ENCODE results near the gene CDK5. TPM values are rescaled to one million over a fixed set of nuclear protein-coding genes. Genes with fewer than 3 reads are reported as not detected.

The CDK5 gene
- total RNA-seq, 5 donors from 2014 or later (not counting 1 experiment from before 2014, with no cell fraction given), result 5.3 to 8.4 (median 6.5) TPM

DNA sequence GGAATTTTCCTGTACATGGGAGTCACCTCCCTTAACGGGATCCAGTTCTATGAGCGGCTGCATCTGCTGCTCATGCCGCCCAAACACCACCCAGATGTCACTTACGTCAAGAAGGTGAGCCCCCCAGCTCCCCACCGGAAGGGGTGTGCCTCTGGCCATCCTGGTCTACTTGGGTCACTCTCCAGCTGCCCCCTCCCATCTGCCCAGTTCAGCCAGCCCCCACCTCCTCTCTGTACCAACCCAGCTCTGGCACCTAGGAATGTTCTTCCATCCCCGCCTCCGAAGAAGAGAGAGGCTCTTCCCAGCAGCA is 17.9 kb upstream of the CDK5 start:
- 95% methylated on average over 7 of the region's 7 CpGs for WGBS (ENCODE audit: insufficient coverage)
- H3K36me3 Mint-ChIP-seq, result peaks cover 19% of the 10 kb centered on the region
- Histone ChIP-seq H3K9me3 (no peaks in the 10 kb centered on the region), H3K4me1 (ENCODE audit: control insufficient read depth in 1 of 2, extremely low read depth in 1 of 2, insufficient read depth in 2 of 2, low read length in 2 of 2) (peaks cover 7 to 22% of the 10 kb centered on the region in 2 experiments), H3K36me3 (ENCODE audit: control insufficient read depth in 2 of 2, extremely low read depth in 1 of 2, insufficient read depth in 1 of 2, low read length in 1 of 2) (peaks cover 26 to 45% of the 10 kb centered on the region in 2 donors), H3K27me3 (replicated peaks in 1 of 2; ENCODE audit: control insufficient read depth in 2 of 2, extremely low read depth in 1 of 2, insufficient read depth in 2 of 2, low read length in 1 of 2) (no peaks in the 10 kb centered on the region), H3K4me3 (ENCODE audit: control insufficient read depth in 1 of 2, extremely low read depth in 1 of 2, low read length in 1 of 2) (no peak overlapping the region), H3K27ac (ENCODE audit: low read length) (no peak overlapping the region)
- H3K4me3 Mint-ChIP-seq, result no peak overlapping the region
- DNase-seq, result no peak
- POLR2A ChIA-PET, result no interaction called here
- H3K9me3 Mint-ChIP-seq, result no peaks in the 10 kb centered on the region
- no peak overlapping the region for H3K27ac Mint-ChIP-seq
- CTCF ChIA-PET, result no interaction called here
- ATAC-seq (replicated peaks in 1 of 4), result no peak
- H3K4me1 Mint-ChIP-seq, result peaks cover 11 to 18% (median 14%) of the 10 kb centered on the region in 3 donors
- no peaks in the 10 kb centered on the region for H3K27me3 Mint-ChIP-seq

DNA sequence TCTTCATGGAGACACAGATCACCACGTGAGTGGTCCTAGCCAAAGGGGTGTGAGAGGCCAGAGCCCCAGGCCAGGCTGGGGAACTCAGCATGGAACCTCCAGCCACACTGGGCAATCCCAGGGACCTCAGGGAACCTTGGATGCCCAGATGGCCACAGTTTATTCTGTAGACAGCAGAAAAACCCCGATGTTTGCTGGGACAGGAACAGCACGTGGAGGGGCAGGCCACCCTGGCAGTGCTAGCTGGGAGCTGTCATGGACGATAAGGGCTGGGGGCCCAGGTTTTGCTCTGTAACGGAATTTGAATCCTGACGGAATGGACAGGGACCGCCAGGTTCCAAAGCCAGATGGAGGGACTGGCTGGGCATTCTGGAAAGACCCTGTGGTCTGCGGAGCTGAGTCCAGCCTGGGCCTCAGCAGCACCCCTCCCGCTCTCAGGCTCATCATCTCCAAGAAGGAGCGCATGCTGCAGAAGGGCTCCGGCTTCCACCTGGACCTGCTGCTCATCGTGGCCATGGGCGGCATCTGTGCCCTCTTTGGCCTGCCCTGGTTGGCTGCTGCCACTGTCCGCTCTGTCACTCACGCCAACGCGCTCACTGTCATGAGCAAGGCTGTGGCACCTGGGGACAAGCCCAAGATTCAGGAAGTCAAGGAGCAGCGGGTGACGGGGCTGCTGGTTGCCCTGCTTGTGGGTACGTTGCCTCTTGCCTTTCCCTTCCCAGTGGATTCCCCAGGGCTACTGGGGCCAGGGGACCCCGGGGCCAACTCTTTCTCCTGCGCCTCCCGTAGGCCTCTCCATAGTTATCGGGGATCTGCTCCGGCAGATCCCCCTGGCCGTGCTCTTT is 17.3 kb upstream of the CDK5 start:
- H3K4me3 Mint-ChIP-seq, result no peak overlapping the region
- H3K9me3 ChIP-seq, result no peaks in the 10 kb centered on the region
- H3K9me3 Mint-ChIP-seq, result no peaks in the 10 kb centered on the region
- H3K4me1 Mint-ChIP-seq, result peaks cover 9 to 18% (median 14%) of the 10 kb centered on the region in 3 donors
- H3K4me1 ChIP-seq (ENCODE audit: control insufficient read depth in 1 of 2, extremely low read depth in 1 of 2, insufficient read depth in 2 of 2, low read length in 2 of 2), result peaks cover 7 to 20% of the 10 kb centered on the region in 2 experiments
- WGBS (ENCODE audit: insufficient coverage), result 94% methylated on average over 26 of the region's 26 CpGs
- H3K36me3 Mint-ChIP-seq, result peaks cover 22% of the 10 kb centered on the region
- ChIA-PET CTCF (no interaction called here), POLR2A (no interaction called here)
- H3K27me3 ChIP-seq (replicated peaks in 1 of 2; ENCODE audit: control insufficient read depth in 2 of 2, extremely low read depth in 1 of 2, insufficient read depth in 2 of 2, low read length in 1 of 2), result no peaks in the 10 kb centered on the region
- no peaks in the 10 kb centered on the region for H3K27me3 Mint-ChIP-seq
- DNase-seq (no peak), ATAC-seq (replicated peaks in 1 of 4) (no peak)
- no peak overlapping the region for H3K4me3 ChIP-seq (ENCODE audit: control insufficient read depth in 1 of 2, extremely low read depth in 1 of 2, low read length in 1 of 2)
- peaks cover 30 to 51% of the 10 kb centered on the region in 2 donors for H3K36me3 ChIP-seq (ENCODE audit: control insufficient read depth in 2 of 2, extremely low read depth in 1 of 2, insufficient read depth in 1 of 2, low read length in 1 of 2)
- no peak overlapping the region for H3K27ac Mint-ChIP-seq
- H3K27ac ChIP-seq (ENCODE audit: low read length), result no peak overlapping the region

DNA sequence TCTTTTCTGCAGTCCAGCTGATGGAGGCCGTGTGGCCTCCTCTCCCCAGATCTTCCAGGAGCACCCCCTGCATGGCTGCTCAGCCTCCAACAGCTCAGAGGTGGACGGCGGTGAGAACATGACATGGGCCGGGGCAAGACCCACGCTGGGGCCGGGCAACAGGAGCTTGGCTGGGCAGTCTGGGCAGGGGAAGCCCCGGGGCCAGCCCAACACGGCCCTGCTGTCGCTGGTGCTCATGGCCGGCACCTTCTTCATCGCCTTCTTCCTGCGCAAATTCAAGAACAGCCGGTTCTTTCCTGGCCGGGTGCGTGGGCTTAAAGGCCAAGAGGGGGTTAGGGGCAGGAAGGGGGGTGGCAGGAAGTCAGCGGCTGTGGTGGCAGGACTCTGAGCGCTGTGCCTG is 16.3 kb upstream of the CDK5 start:
- peaks cover 36 to 62% of the 10 kb centered on the region in 2 donors for H3K36me3 ChIP-seq (ENCODE audit: control insufficient read depth in 2 of 2, extremely low read depth in 1 of 2, insufficient read depth in 1 of 2, low read length in 1 of 2)
- CTCF ChIA-PET, result interaction anchor here in 1 of 2 donors (0.5 to 0.6 kb wide), 2 partner anchors 21 to 655 kb away, joined by 4 to 5 read pairs; no protein-coding TSS in a partner anchor
- peaks cover 5 to 8% (median 8%) of the 10 kb centered on the region in 3 donors for H3K4me1 Mint-ChIP-seq

GRCh38 chr7:151071032-151071866 is 13.6 kb upstream of the CDK5 start:
- Histone ChIP-seq H3K9me3 (no peaks in the 10 kb centered on the region), H3K27ac (ENCODE audit: low read length) (no peak overlapping the region), H3K27me3 (replicated peaks in 1 of 2; ENCODE audit: control insufficient read depth in 2 of 2, extremely low read depth in 1 of 2, insufficient read depth in 2 of 2, low read length in 1 of 2) (no peaks in the 10 kb centered on the region), H3K4me1 (ENCODE audit: control insufficient read depth in 1 of 2, extremely low read depth in 1 of 2, insufficient read depth in 2 of 2, low read length in 2 of 2) (no peaks in the 10 kb centered on the region), H3K36me3 (ENCODE audit: control insufficient read depth in 2 of 2, extremely low read depth in 1 of 2, insufficient read depth in 1 of 2, low read length in 1 of 2) (peaks cover 47 to 74% of the 10 kb centered on the region in 2 donors), H3K4me3 (ENCODE audit: control insufficient read depth in 1 of 2, extremely low read depth in 1 of 2, low read length in 1 of 2) (no peak overlapping the region)
- H3K27ac Mint-ChIP-seq, result no peak overlapping the region
- H3K4me1 Mint-ChIP-seq, result no peaks in the 10 kb centered on the region
- H3K4me3 Mint-ChIP-seq, result no peak overlapping the region
- H3K36me3 Mint-ChIP-seq, result peaks cover 40% of the 10 kb centered on the region
- H3K9me3 Mint-ChIP-seq, result no peaks in the 10 kb centered on the region
- H3K27me3 Mint-ChIP-seq, result no peaks in the 10 kb centered on the region
- 97% methylated on average over 30 of the region's 39 CpGs for WGBS (ENCODE audit: insufficient coverage)
- POLR2A ChIA-PET, result no interaction called here
- DNase-seq (no peak), ATAC-seq (replicated peaks in 1 of 4) (no peak)
- CTCF ChIA-PET, result no interaction called here

More for the DNA sequence above, 16.3 kb upstream of the CDK5 start:
- no peak overlapping the region for H3K4me3 ChIP-seq (ENCODE audit: control insufficient read depth in 1 of 2, extremely low read depth in 1 of 2, low read length in 1 of 2)
- WGBS (ENCODE audit: insufficient coverage), result 64% methylated on average over 10 of the region's 17 CpGs
- POLR2A ChIA-PET, result no interaction called here
- H3K4me3 Mint-ChIP-seq, result no peak overlapping the region
- no peak overlapping the region for H3K27ac Mint-ChIP-seq
- no peaks in the 10 kb centered on the region for H3K9me3 ChIP-seq
- H3K9me3 Mint-ChIP-seq, result no peaks in the 10 kb centered on the region
- H3K27me3 Mint-ChIP-seq, result no peaks in the 10 kb centered on the region
- DNase-seq (no peak), ATAC-seq (replicated peaks in 1 of 4) (no peak)
- peaks cover 0 to 9% of the 10 kb centered on the region in 2 experiments for H3K4me1 ChIP-seq (ENCODE audit: control insufficient read depth in 1 of 2, extremely low read depth in 1 of 2, insufficient read depth in 2 of 2, low read length in 2 of 2)
- H3K27me3 ChIP-seq (replicated peaks in 1 of 2; ENCODE audit: control insufficient read depth in 2 of 2, extremely low read depth in 1 of 2, insufficient read depth in 2 of 2, low read length in 1 of 2), result no peaks in the 10 kb centered on the region
- peaks cover 27% of the 10 kb centered on the region for H3K36me3 Mint-ChIP-seq
- no peak overlapping the region for H3K27ac ChIP-seq (ENCODE audit: low read length)

GRCh38 chr7:151070574-151070960 is 12.9 kb upstream of the CDK5 start:
- Mint-ChIP-seq H3K27me3 (no peaks in the 10 kb centered on the region), H3K9me3 (no peaks in the 10 kb centered on the region), H3K4me1 (no peaks in the 10 kb centered on the region), H3K27ac (no peak overlapping the region), H3K36me3 (peaks cover 35% of the 10 kb centered on the region), H3K4me3 (no peak overlapping the region)
- H3K27me3 ChIP-seq (replicated peaks in 1 of 2; ENCODE audit: control insufficient read depth in 2 of 2, extremely low read depth in 1 of 2, insufficient read depth in 2 of 2, low read length in 1 of 2), result no peaks in the 10 kb centered on the region
- no peak for ATAC-seq (replicated peaks in 1 of 4)
- CTCF ChIA-PET, result no interaction called here
- no peaks in the 10 kb centered on the region for H3K9me3 ChIP-seq
- no peak overlapping the region for H3K4me3 ChIP-seq (ENCODE audit: control insufficient read depth in 1 of 2, extremely low read depth in 1 of 2, low read length in 1 of 2)
- POLR2A ChIA-PET, result no interaction called here
- peaks cover 43 to 72% of the 10 kb centered on the region in 2 donors for H3K36me3 ChIP-seq (ENCODE audit: control insufficient read depth in 2 of 2, extremely low read depth in 1 of 2, insufficient read depth in 1 of 2, low read length in 1 of 2)
- DNase-seq, result no peak
- no peak overlapping the region for H3K27ac ChIP-seq (ENCODE audit: low read length)
- 94% methylated on average over 15 of the region's 15 CpGs for WGBS (ENCODE audit: insufficient coverage)
- no peaks in the 10 kb centered on the region for H3K4me1 ChIP-seq (ENCODE audit: control insufficient read depth in 1 of 2, extremely low read depth in 1 of 2, insufficient read depth in 2 of 2, low read length in 2 of 2)

GRCh38 chr7:151069841-151070573 is 12.3 kb upstream of the CDK5 start:
- Mint-ChIP-seq H3K36me3 (peaks cover 38% of the 10 kb centered on the region), H3K27me3 (no peaks in the 10 kb centered on the region), H3K9me3 (no peaks in the 10 kb centered on the region), H3K4me1 (no peaks in the 10 kb centered on the region), H3K4me3 (no peak overlapping the region), H3K27ac (no peak overlapping the region)
- ChIA-PET CTCF (interaction anchor here in 1 of 2 donors (0.6 kb wide), 1 partner anchor 9 kb away, joined by 3 read pairs; no protein-coding TSS in a partner anchor), POLR2A (no interaction called here)
- Histone ChIP-seq H3K4me3 (ENCODE audit: control insufficient read depth in 1 of 2, extremely low read depth in 1 of 2, low read length in 1 of 2) (no peak overlapping the region), H3K27ac (ENCODE audit: low read length) (no peak overlapping the region), H3K9me3 (no peaks in the 10 kb centered on the region), H3K27me3 (replicated peaks in 1 of 2; ENCODE audit: control insufficient read depth in 2 of 2, extremely low read depth in 1 of 2, insufficient read depth in 2 of 2, low read length in 1 of 2) (no peaks in the 10 kb centered on the region), H3K36me3 (ENCODE audit: control insufficient read depth in 2 of 2, extremely low read depth in 1 of 2, insufficient read depth in 1 of 2, low read length in 1 of 2) (peaks cover 39 to 72% of the 10 kb centered on the region in 2 donors), H3K4me1 (ENCODE audit: control insufficient read depth in 1 of 2, extremely low read depth in 1 of 2, insufficient read depth in 2 of 2, low read length in 2 of 2) (no peaks in the 10 kb centered on the region)
- DNase-seq (no peak), ATAC-seq (replicated peaks in 1 of 4) (no peak)
- 96% methylated on average over 11 of the region's 17 CpGs for WGBS (ENCODE audit: insufficient coverage)

Data from T-cell (primary cell).